SK-N-SH treated with all-trans-retinoic acid at 6 μM for 48 hours (cell line): ENCODE results near the gene CYP11A1.

Experiments used
- ATAC-seq: fragments of 200-7000 bp; cut with Tn5 transposase; 3 replicates; pipeline ENCODE4 v1.9.1; 2020; ENCODE audit warnings: mild to moderate bottlenecking, moderate library complexity
- ARNTL ChIP-seq: fragments of 450-650 bp; formaldehyde crosslinking; IDR thresholded peaks from 2 replicates; pipeline ENCODE4 v1.5.0; 2020; ENCODE audit warnings: low read depth, mild to moderate bottlenecking, moderate library complexity, borderline replicate concordance
- CSDC2 ChIP-seq: fragments of 250-450 bp; sonication (Bioruptor Pico); IDR thresholded peaks from 2 replicates; pipeline ENCODE4 v1.5.0; 2020; ENCODE audit warnings: mild to moderate bottlenecking, moderate library complexity
- ESRRG ChIP-seq: fragments of 250-450 bp; sonication (Bioruptor Pico); IDR thresholded peaks from 2 replicates; pipeline ENCODE4 v1.6.1; 2021; ENCODE audit warnings: mild to moderate bottlenecking
- GLIS3 ChIP-seq: fragments of 250-450 bp; sonication (Bioruptor Pico); IDR thresholded peaks from 2 replicates; pipeline ENCODE4 v1.5.0; 2020; ENCODE audit warnings: mild to moderate bottlenecking, moderate library complexity
- ISL1 ChIP-seq: fragments of 250-450 bp; sonication (Bioruptor Pico); IDR thresholded peaks from 2 replicates; pipeline ENCODE4 v2.1.2; 2022; ENCODE audit warnings: mild to moderate bottlenecking, moderate library complexity
- OSR1 ChIP-seq: fragments of 250-450 bp; sonication (Bioruptor Pico); IDR thresholded peaks from 2 replicates; pipeline ENCODE4 v1.8.0; 2022; ENCODE audit warnings: moderate library complexity, mild to moderate bottlenecking, inconsistent platforms
- PPARA ChIP-seq: fragments of 250-450 bp; sonication (Bioruptor Pico); IDR thresholded peaks from 2 replicates; pipeline ENCODE4 v1.5.0; 2020; ENCODE audit warnings: mild to moderate bottlenecking, borderline replicate concordance
- RARB ChIP-seq: fragments of 250-450 bp; sonication (Bioruptor Pico); IDR thresholded peaks from 2 replicates; pipeline ENCODE4 v1.8.0; 2021; ENCODE audit warnings: mild to moderate bottlenecking, moderate library complexity
- SNAI2 ChIP-seq: fragments of 250-450 bp; sonication (Bioruptor Pico); IDR thresholded peaks from 2 replicates; pipeline ENCODE4 v1.5.0; 2020; ENCODE audit warnings: mild to moderate bottlenecking, moderate library complexity
- TCF4 ChIP-seq: fragments of 250-450 bp; sonication (Bioruptor Pico); IDR thresholded peaks from 2 replicates; pipeline ENCODE4 v1.8.0; 2021; ENCODE audit warnings: mild to moderate bottlenecking, moderate library complexity, borderline replicate concordance
- TOX ChIP-seq: fragments of 250-450 bp; sonication (Bioruptor Pico); IDR thresholded peaks from 2 replicates; pipeline ENCODE4 v1.8.0; 2021; ENCODE audit warnings: mild to moderate bottlenecking, moderate library complexity, borderline replicate concordance
- ZC3H10 ChIP-seq: fragments of 250-450 bp; sonication (Bioruptor Pico); IDR thresholded peaks from 2 replicates; pipeline ENCODE4 v1.5.1; 2021; ENCODE audit warnings: mild to moderate bottlenecking, moderate library complexity
- ZFP3 ChIP-seq: fragments of 250-450 bp; sonication (Bioruptor Pico); IDR thresholded peaks from 2 replicates; pipeline ENCODE4 v1.5.0; 2020; ENCODE audit warnings: mild to moderate bottlenecking, moderate library complexity
- ZFP30 ChIP-seq: fragments of 450-650 bp; formaldehyde crosslinking; IDR thresholded peaks from 2 replicates; pipeline ENCODE4 v1.5.0; 2022; ENCODE audit warnings: mild to moderate bottlenecking, moderate library complexity
- ZNF565 ChIP-seq: fragments of 450-650 bp; formaldehyde crosslinking; conservative IDR thresholded peaks from 2 replicates; pipeline ENCODE4 v1.5.0; 2020; ENCODE audit warnings: low read depth, mild to moderate bottlenecking, moderate library complexity
- ZNF70 ChIP-seq: fragments of 450-650 bp; formaldehyde crosslinking; IDR thresholded peaks from 2 replicates; pipeline ENCODE4 v1.5.0; 2020; ENCODE audit warnings: mild to moderate bottlenecking, moderate library complexity
- ZNF8 ChIP-seq: fragments of 450-650 bp; formaldehyde crosslinking; IDR thresholded peaks from 2 replicates; pipeline ENCODE4 v1.5.0; 2020; ENCODE audit warnings: mild to moderate bottlenecking, moderate library complexity
- TF ChIP-seq, protein P1 (sequence below): fragments of 250-450 bp; sonication (Bioruptor Pico); IDR thresholded peaks from 2 replicates; pipeline ENCODE4 v1.8.0; 2021; ENCODE audit warnings: low read depth, mild to moderate bottlenecking, moderate library complexity, borderline replicate concordance
- TF ChIP-seq, protein P2 (sequence below): fragments of 250-450 bp; sonication (Bioruptor Pico); IDR thresholded peaks from 2 replicates; pipeline ENCODE4 v1.5.1; 2020; ENCODE audit warnings: low read depth, mild to moderate bottlenecking, moderate library complexity
- TF ChIP-seq, protein P3 (sequence below): fragments of 250-450 bp; sonication (Bioruptor Pico); IDR thresholded peaks from 2 replicates; pipeline ENCODE4 v1.5.0; 2020; ENCODE audit warnings: mild to moderate bottlenecking, moderate library complexity

Gene CYP11A1

DNA sequence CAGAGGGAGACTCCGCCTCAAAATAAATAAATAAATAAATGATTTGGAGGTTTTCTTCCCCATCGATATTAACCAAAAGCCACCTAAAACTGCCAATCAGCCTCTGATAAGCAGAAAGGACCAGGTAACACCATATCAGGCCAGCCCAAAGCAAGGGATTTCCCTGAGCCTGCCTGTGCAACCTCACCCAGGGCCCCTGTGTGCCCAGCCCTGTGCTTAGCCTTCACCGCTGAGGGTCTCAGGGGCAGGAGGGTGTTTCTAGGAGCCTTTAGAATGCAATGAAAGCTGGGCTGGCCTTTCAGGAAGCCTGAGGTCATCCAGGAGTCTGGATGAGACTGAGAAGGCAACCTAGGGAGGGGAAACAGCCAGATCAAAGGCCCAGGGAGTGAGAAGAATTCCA, 35.4 kb downstream of the CYP11A1 start (continued):
- TF ChIP-seq, protein P1, sequence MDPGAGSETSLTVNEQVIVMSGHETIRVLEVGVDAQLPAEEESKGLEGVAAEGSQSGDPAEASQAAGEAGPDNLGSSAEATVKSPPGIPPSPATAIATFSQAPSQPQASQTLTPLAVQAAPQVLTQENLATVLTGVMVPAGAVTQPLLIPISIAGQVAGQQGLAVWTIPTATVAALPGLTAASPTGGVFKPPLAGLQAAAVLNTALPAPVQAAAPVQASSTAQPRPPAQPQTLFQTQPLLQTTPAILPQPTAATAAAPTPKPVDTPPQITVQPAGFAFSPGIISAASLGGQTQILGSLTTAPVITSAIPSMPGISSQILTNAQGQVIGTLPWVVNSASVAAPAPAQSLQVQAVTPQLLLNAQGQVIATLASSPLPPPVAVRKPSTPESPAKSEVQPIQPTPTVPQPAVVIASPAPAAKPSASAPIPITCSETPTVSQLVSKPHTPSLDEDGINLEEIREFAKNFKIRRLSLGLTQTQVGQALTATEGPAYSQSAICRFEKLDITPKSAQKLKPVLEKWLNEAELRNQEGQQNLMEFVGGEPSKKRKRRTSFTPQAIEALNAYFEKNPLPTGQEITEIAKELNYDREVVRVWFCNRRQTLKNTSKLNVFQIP (CRISPR knock-in tag) = no peak
- TF ChIP-seq OSR1 (no peak), ISL1 (CRISPR knock-in tag) (no peak)

DNA sequence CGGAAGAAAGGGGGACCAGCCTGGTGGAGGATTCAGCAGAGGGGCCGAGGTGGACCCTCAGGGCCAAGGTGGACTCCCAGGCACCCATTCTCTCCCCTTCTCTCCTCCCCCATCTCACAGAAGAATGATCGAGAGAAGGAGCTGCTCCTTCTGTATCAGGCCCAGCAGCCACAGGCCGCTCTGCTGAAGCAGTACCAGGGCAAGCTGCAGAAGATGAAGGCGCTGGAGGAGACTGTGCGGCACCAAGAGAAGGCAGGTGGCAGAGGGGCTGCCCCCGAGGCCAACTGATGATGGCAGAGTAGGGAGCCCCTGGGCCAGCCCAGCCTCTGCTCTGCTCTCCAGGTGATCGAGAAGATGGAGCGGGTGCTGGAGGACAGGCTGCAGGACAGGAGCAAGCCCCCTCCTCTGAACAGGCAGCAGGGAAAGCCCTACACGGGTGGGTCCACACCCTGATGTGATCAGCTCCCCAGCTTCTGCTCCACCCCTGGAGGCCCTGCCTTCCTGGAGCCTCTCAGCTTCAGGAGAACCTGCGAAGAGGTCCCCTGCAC, 36.5 kb downstream of the CYP11A1 start:
- no peak for ATAC-seq
- TF ChIP-seq ZNF8 (CRISPR knock-in tag) (no peak), SNAI2 (CRISPR knock-in tag) (no peak), TCF4 (CRISPR knock-in tag) (no peak), RARB (CRISPR knock-in tag) (no peak), ARNTL (CRISPR knock-in tag) (no peak), GLIS3 (CRISPR knock-in tag) (no peak)

DNA sequence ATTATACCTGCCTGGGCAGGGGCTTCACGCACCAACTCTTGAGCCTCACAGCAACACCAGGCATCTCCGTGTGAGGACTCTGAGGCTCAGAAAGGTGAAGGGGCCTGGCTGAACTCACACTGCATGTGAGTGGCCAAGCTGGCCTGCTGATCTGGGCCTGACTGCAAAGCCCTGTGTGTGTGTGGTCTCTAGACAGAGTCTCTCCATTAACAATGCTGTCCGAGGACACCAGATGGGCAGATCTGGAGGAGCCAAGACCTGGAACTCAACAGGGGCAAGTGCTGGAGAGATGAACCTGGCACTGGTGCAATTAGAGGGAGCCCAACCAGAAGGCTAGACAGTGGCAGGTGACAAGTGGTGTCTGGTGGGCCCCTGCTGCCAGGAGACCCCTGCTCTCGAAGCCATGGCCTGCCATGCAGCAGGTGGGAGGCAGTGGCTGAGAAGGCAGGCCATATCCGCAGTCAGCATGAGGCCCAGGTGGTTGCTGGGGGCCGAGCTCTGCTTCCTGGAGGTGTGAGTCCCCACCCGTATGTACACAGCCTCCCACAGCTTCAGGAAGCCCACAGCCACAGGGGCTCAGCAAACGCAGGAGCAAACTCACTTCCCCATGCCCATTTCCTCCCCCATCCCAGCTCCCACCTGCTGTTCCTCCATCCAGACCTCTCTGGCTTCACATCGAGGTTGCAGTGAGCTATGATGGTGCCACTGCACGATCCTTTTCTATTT, 39.0 kb downstream of the CYP11A1 start:
- ATAC-seq = no peak
- TF ChIP-seq ZNF8 (CRISPR knock-in tag) (no peak), ZC3H10 (CRISPR knock-in tag) (no peak), SNAI2 (CRISPR knock-in tag) (no peak), OSR1 (no peak), CSDC2 (CRISPR knock-in tag) (no peak), TOX (no peak), ZFP3 (no peak), ZFP30 (CRISPR knock-in tag) (no peak), PPARA (CRISPR knock-in tag) (no peak)
- TF ChIP-seq, protein P2, sequence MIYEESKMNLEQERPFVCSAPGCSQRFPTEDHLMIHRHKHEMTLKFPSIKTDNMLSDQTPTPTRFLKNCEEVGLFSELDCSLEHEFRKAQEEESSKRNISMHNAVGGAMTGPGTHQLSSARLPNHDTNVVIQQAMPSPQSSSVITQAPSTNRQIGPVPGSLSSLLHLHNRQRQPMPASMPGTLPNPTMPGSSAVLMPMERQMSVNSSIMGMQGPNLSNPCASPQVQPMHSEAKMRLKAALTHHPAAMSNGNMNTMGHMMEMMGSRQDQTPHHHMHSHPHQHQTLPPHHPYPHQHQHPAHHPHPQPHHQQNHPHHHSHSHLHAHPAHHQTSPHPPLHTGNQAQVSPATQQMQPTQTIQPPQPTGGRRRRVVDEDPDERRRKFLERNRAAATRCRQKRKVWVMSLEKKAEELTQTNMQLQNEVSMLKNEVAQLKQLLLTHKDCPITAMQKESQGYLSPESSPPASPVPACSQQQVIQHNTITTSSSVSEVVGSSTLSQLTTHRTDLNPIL (CRISPR knock-in tag) = no peak
- TF ChIP-seq, protein P1 (CRISPR knock-in tag) = no peak
- TF ChIP-seq, protein P3, sequence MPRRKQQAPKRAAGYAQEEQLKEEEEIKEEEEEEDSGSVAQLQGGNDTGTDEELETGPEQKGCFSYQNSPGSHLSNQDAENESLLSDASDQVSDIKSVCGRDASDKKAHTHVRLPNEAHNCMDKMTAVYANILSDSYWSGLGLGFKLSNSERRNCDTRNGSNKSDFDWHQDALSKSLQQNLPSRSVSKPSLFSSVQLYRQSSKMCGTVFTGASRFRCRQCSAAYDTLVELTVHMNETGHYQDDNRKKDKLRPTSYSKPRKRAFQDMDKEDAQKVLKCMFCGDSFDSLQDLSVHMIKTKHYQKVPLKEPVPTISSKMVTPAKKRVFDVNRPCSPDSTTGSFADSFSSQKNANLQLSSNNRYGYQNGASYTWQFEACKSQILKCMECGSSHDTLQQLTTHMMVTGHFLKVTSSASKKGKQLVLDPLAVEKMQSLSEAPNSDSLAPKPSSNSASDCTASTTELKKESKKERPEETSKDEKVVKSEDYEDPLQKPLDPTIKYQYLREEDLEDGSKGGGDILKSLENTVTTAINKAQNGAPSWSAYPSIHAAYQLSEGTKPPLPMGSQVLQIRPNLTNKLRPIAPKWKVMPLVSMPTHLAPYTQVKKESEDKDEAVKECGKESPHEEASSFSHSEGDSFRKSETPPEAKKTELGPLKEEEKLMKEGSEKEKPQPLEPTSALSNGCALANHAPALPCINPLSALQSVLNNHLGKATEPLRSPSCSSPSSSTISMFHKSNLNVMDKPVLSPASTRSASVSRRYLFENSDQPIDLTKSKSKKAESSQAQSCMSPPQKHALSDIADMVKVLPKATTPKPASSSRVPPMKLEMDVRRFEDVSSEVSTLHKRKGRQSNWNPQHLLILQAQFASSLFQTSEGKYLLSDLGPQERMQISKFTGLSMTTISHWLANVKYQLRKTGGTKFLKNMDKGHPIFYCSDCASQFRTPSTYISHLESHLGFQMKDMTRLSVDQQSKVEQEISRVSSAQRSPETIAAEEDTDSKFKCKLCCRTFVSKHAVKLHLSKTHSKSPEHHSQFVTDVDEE = no peak

DNA sequence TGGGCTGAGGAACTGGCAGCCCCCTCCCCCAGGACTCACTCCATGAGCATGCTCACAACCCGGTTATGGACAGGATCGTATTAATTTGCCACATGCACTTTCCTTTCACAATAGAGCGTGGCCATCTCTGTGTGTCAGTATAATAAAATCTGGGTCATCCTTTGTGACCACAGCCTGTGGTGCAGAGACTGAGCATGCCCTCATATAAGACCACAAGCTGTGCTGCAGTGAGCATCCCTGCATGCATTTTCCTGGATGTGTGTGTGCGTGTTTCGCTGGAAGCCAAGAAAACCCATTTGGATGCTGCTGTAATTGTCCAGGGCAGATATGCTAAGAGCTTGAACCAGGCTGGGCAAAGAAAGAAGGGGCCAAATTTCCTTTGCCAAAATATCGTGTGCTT, 39.7 kb downstream of the CYP11A1 start:
- TF ChIP-seq TOX (no peak), ZNF70 (CRISPR knock-in tag) (no peak), ARNTL (CRISPR knock-in tag) (no peak), RARB (CRISPR knock-in tag) (no peak), ESRRG (CRISPR knock-in tag) (no peak), ZNF565 (CRISPR knock-in tag) (no peak), PPARA (CRISPR knock-in tag) (no peak), TCF4 (CRISPR knock-in tag) (no peak)
- TF ChIP-seq, protein P3 = no peak
- ATAC-seq = no peak
